Fibroblast of villous mesenchyme (primary cell): Measurements from ENCODE around the gene MGMT. TPM values are rescaled to one million over a fixed set of nuclear protein-coding genes. Genes with fewer than 3 reads are reported as not detected.
A peak's percentile ranks its signal among the peaks of the same experiment; 100 is the strongest.

Experiments used
- DNase-seq: peaks from one replicate; pipeline ENCODE4 v3.0.0-alpha.2; 2010; ENCODE audit warnings: low read depth
- H3K4me3 ChIP-seq: 2 replicates; pipeline ENCODE4 v1.5.1; 2011; ENCODE audit warnings: low read depth, mild to moderate bottlenecking, low read length
- total RNA-seq: library from RNA; depleted of rRNA; stranded (reverse); fragments of >200 nt; gene quantifications from 2 replicates; pipeline ENCODE4 v1.2.3, GENCODE V29; 2012
- TF ChIP-seq, protein P1 (sequence below): IDR thresholded peaks from 2 replicates; pipeline ENCODE4 v1.5.1; 2012; ENCODE audit warnings: low read depth, mild to moderate bottlenecking, low read length; ENCODE audit not compliant: insufficient read depth

MGMT gene
- total RNA-seq, 1 donor = 10.4 TPM

DNA sequence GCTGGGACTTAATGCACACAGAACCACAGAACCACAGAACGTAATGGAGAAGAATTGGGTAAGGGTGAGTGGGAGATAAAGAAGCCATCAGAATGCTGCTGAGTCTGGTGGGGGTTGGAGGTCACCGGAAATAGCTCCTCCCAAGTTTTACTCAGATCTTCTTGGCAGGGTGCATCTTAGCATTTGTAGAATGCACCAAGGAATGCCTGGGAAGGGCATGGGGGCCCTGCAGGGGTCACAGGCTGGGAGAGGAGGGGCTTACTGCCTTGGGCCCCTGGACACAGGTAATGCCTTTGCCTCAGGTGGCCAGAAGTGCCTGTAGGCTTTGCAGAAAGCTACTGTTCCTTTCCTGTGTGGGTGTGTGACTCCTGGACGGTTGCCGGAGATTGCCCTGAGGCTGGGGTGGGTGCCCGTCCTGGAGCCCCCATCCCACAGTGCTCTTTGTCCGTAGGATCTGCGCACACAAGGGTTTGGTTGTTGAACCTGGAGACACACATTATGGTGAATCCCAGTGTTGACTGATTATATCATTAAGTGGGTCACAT is 55.1 kb downstream of the MGMT start:
- DNase-seq = no peak
- TF ChIP-seq, protein P1, sequence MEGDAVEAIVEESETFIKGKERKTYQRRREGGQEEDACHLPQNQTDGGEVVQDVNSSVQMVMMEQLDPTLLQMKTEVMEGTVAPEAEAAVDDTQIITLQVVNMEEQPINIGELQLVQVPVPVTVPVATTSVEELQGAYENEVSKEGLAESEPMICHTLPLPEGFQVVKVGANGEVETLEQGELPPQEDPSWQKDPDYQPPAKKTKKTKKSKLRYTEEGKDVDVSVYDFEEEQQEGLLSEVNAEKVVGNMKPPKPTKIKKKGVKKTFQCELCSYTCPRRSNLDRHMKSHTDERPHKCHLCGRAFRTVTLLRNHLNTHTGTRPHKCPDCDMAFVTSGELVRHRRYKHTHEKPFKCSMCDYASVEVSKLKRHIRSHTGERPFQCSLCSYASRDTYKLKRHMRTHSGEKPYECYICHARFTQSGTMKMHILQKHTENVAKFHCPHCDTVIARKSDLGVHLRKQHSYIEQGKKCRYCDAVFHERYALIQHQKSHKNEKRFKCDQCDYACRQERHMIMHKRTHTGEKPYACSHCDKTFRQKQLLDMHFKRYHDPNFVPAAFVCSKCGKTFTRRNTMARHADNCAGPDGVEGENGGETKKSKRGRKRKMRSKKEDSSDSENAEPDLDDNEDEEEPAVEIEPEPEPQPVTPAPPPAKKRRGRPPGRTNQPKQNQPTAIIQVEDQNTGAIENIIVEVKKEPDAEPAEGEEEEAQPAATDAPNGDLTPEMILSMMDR = no peak
- no peak overlapping the region for H3K4me3 ChIP-seq

DNA sequence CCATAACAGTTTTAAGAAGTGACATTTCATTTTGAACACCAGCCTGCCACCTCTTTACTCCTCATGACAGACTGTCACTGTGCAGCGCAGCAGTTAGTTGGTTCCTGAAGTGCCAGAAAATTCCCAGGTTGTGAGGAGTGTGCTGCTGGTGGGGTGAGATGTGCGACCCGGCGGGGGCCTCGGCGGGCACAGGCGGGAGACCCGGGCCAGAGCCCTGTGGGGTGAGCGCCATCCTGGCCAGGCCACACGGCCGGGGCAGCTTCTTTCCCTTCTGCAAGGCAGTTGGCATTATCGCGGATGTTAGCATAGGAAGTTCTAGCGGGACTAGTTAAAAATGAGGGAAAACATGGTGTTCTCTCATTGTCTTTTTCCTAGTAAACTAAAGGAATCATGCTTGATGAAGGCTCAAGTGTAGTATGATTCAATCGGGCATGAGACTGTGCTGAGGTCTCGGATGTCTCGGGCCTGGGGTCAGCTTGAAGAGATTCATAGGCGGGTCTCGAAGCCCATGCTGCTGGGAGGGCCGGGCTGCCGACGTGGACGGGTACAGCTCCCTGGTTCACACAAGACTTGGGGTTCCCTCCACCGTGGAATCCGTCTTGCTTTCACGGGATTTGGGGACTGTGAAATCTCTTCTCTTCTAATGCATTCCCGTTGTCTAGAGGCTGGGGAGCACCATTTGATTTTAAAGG is 56.1 kb downstream of the MGMT start:
- TF ChIP-seq, protein P1 = no peak
- DNase-seq = no peak
- no peak overlapping the region for H3K4me3 ChIP-seq

DNA sequence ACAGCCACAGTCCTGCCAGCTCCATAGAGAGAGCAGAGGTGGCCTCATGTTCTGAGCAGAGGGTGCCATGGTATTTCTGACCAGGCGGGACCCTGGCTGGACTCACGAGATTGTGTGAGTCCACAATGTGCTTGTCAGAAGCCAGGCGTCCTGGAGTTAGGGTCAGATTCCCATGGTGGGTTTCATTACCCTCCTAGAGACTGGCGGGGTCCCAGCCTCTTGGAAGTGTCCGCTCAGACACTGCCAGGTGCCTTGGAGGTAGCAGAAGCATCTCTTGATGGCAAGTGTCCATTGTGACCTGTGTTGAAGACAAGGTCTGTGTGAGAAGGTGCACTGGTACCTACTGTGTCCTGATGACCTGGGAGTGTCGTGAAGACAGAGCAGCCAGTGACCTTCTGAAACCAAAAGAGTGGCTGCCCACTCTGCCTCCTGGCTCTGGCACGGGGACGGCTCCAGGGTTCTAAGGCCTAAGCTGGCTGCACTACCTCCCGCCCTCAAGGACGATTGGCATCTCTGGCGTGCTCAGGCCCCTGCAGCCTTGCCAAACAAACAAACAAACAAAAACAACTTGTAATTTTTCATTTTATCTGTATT is 56.8 kb downstream of the MGMT start:
- TF ChIP-seq, protein P1 = no peak
- H3K4me3 ChIP-seq = no peak overlapping the region
- DNase-seq = no peak

DNA sequence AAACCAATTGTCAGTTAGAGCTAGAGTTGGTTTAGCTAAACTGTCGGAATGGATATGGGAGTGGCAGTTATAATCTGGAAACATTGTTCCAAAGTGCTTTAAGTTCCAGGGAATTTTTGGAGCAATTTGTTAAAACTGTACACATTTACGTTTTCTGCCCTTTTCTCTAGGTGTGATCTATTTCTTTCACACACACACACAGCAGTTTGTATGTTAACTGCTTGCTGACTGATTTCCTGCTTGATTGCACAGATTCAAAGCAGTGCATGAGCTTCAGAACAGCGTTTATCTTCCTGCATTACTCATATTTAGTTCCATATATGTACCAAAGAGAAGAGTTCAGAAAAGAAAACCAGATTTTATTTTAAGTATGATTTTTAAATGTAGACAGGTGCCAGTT is 57.9 kb downstream of the MGMT start:
- no peak overlapping the region for H3K4me3 ChIP-seq
- TF ChIP-seq, protein P1 = no peak
- no peak for DNase-seq

DNA sequence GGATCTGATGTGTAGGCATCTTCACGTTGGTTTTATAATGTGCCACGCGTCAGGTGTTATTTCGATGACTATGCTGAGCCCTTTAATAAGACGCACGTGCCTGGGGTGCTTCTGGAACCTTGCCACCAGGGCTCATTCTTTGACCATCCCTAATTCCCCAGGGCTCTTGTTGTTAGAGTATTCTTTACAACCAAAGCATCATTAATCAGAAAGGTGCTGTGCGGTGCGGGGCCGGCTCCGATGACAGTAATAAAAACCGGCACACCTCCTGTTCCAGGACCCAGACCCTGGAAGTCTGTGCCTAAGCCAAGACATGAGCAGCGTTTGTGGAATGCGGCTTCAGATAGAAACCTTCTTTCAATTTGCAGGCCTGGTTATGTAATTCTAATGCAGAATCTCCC is 58.4 kb downstream of the MGMT start:
- TF ChIP-seq, protein P1 = no peak
- DNase-seq = peak; percentile 50
- H3K4me3 ChIP-seq = no peak overlapping the region

DNA sequence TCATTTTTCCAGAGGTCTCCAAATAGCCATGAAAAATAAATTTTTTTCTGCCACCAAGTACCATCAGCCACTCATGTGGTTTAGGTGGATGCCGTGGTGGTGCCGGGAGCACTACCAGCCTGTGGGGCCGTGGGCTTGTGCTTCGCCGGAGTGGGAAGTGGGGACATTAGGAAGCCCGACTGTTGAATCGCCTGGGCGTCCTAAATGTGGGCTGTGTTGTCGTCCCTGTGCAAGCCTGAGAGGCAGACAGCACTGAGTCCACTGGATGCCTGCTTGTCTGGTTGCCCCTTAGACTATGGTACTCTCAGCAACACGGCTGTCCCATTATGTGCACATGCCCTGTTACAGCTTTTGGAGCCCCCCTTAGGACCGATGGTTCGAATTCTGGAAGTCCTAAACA is 59.9 kb downstream of the MGMT start:
- TF ChIP-seq, protein P1 = no peak
- no peak overlapping the region for H3K4me3 ChIP-seq
- DNase-seq = no peak
